Activated CD4-positive, alpha-beta memory T cell treated with anti-CD3 and anti-CD28 coated beads, Interleukin-2, amount 10 ng/mL, durations not matched to agents 7 days and 5 days (primary cell): ENCODE results near the gene TRIM56. TPM values are rescaled to one million over a fixed set of nuclear protein-coding genes. Genes with fewer than 3 reads are reported as not detected.
"Not testable (repeated sequence)": the region's sequence is repeated elsewhere in the genome, so short reads cannot be mapped to it uniquely, and the experiment has no call there.

Experiments used
- CTCF ChIA-PET: fragments of 350-600 bp; sonication (Branson Sonifier 250); formaldehyde crosslinking; loops from one replicate; lab custom pipeline; 2021; ENCODE audit warnings: antibody characterized with exemption, inconsistent platforms; lab: Charles Lee
- POLR2A ChIA-PET: fragments of 350-600 bp; sonication (Branson Sonifier 250); formaldehyde crosslinking; loops from one replicate; lab custom pipeline; 2021; ENCODE audit warnings: antibody characterized with exemption; lab: Charles Lee
- DNase-seq: peaks from one replicate; pipeline ENCODE4 v3.0.0-alpha.2; 2020
- H3K27ac Mint-ChIP-seq: one replicate; pipeline ENCODE4 v1.8.0; 2021; ENCODE audit warnings: mild to moderate bottlenecking, mixed read lengths
- H3K27me3 Mint-ChIP-seq: one replicate; pipeline ENCODE4 v1.8.0; 2021; ENCODE audit warnings: mixed read lengths
- H3K36me3 Mint-ChIP-seq: one replicate; pipeline ENCODE4 v1.8.0; 2021; ENCODE audit warnings: low read depth, mixed read lengths
- H3K4me1 Mint-ChIP-seq: one replicate; pipeline ENCODE4 v1.8.0; 2021; ENCODE audit warnings: mixed read lengths
- H3K4me3 Mint-ChIP-seq: one replicate; pipeline ENCODE4 v1.8.0; 2021; ENCODE audit warnings: mild to moderate bottlenecking, mixed read lengths
- H3K9me3 Mint-ChIP-seq: one replicate; pipeline ENCODE4 v1.8.0; 2021; ENCODE audit warnings: mixed read lengths
- total RNA-seq, 2 experiments: library from RNA; stranded (reverse); gene quantifications; one replicate each; pipeline ENCODE4 v1.2.3, GENCODE V29; 2021

TRIM56 gene
- total RNA-seq, 2 experiments from 2014 or later: 72.6 to 72.7 TPM

DNA sequence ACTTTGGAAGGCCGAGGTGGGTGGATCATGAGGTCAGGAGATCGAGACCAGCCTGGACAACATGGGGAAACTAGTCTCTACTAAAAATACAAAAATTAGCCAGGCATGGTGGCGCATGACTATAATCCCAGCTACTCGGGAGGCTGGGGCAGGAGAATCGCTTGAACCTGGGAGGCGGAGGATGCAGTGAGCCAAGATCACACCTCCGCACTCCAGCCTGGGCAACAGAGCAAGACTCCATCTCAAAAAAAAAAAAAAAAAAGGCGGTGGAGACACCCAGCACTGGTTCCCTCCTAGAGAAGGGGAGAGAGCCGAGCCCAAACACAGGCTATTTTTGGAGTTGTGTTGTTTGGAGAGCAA is 36.3 kb downstream of the TRIM56 start:
- H3K4me3 Mint-ChIP-seq, DNase-seq, H3K36me3 Mint-ChIP-seq, H3K9me3 Mint-ChIP-seq, POLR2A ChIA-PET, CTCF ChIA-PET, H3K27ac Mint-ChIP-seq: not testable (repeated sequence)
- Mint-ChIP-seq H3K4me1 (peaks cover 33% of the 10 kb centered on the region), H3K27me3 (peaks cover 60% of the 10 kb centered on the region)

- CTCF ChIA-PET: interaction anchor here (0.6 to 5.5 kb wide), 7 partner anchors 11 to 221 kb away, joined by 3 to 26 read pairs (median 5); no protein-coding TSS in a partner anchor
- POLR2A ChIA-PET: interaction anchor here (1.2 to 1.4 kb wide), 2 partner anchors 22 to 36 kb away, joined by 3 to 8 read pairs; partner anchors contain the start of gene TRIM56
- no peak for DNase-seq
- Mint-ChIP-seq H3K9me3 (no peaks in the 10 kb centered on the region), H3K4me1 (peaks cover 39% of the 10 kb centered on the region), H3K27me3 (peaks cover 67% of the 10 kb centered on the region), H3K4me3 (peak overlapping the region; percentile 32), H3K27ac (no peak overlapping the region), H3K36me3 (no peaks in the 10 kb centered on the region)
These were observed 37.0 kb downstream of the TRIM56 start for GRCh38 chr7:101121991-101122932.

- Mint-ChIP-seq H3K4me3 (no peak overlapping the region), H3K27ac (no peak overlapping the region), H3K27me3 (peaks cover 74% of the 10 kb centered on the region), H3K9me3 (no peaks in the 10 kb centered on the region), H3K4me1 (peaks cover 48% of the 10 kb centered on the region), H3K36me3 (no peaks in the 10 kb centered on the region)
- CTCF ChIA-PET: interaction anchor here (0.6 to 5.5 kb wide), 7 partner anchors 11 to 1146 kb away, joined by 3 to 26 read pairs (median 5); no protein-coding TSS in a partner anchor
- POLR2A ChIA-PET: interaction anchor here (1.2 to 1.4 kb wide), 2 partner anchors 21 to 37 kb away, joined by 3 to 8 read pairs; partner anchors contain the start of gene TRIM56
- no peak for DNase-seq
These were observed 37.8 kb downstream of the TRIM56 start for GRCh38 chr7:101122933-101123702.

DNA sequence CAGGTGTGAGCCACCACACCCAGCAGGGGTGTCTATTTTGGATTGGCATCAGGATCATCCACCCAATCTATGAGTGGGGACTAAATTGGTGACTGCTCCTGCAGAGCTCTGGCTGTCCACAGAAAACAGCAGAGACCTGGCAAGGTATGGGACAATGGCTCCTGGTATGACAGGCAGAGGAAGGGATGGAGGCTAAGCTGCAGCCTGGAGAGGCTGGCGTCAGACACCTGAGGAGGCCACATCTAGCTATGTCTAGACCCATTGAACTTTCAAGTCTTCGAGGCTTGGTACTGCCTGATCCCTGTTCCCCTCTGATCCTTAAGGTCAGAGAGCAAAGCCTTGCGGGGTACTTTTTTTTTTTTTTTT is 38.4 kb downstream of the TRIM56 start:
- DNase-seq: no peak
- CTCF ChIA-PET: interaction anchor here (0.7 to 5.5 kb wide), 4 partner anchors 11 to 44 kb away, joined by 3 to 26 read pairs (median 14); no protein-coding TSS in a partner anchor
- Mint-ChIP-seq H3K27ac (no peak overlapping the region), H3K36me3 (no peaks in the 10 kb centered on the region), H3K9me3 (no peaks in the 10 kb centered on the region), H3K27me3 (peaks cover 78% of the 10 kb centered on the region), H3K4me3 (no peak overlapping the region), H3K4me1 (peaks cover 51% of the 10 kb centered on the region)
- POLR2A ChIA-PET: no interaction called here

- Mint-ChIP-seq H3K4me3 (no peak overlapping the region), H3K27ac (peak overlapping the region; percentile 10), H3K27me3 (peaks cover 74% of the 10 kb centered on the region), H3K4me1 (peaks cover 51% of the 10 kb centered on the region), H3K36me3 (no peaks in the 10 kb centered on the region), H3K9me3 (no peaks in the 10 kb centered on the region)
- DNase-seq: no peak
- ChIA-PET POLR2A (interaction anchor here (1.0 kb wide), 1 partner anchor 30 kb away, joined by 3 read pairs; no protein-coding TSS in a partner anchor), CTCF (interaction anchor here (1.2 to 5.5 kb wide), 3 partner anchors 14 to 28 kb away, joined by 3 to 26 read pairs (median 23); no protein-coding TSS in a partner anchor)
These were observed 39.2 kb downstream of the TRIM56 start for GRCh38 chr7:101124376-101125056.

GRCh38 chr7:101125989-101126650 is 40.8 kb downstream of the TRIM56 start:
- H3K9me3 Mint-ChIP-seq: no peaks in the 10 kb centered on the region
- H3K36me3 Mint-ChIP-seq: no peaks in the 10 kb centered on the region
- H3K4me3 Mint-ChIP-seq: peak overlapping the region; percentile 59
- ChIA-PET CTCF (interaction anchor here (1.0 to 5.5 kb wide), 4 partner anchors 12 to 421 kb away, joined by 3 to 26 read pairs (median 10); partner anchors contain the start of gene PLOD3), POLR2A (interaction anchor here (1.0 to 1.4 kb wide), 4 partner anchors 10 to 691 kb away, joined by 3 to 6 read pairs (median 3); partner anchors contain the start of genes PLOD3 and TRIM56)
- H3K27me3 Mint-ChIP-seq: peaks cover 64% of the 10 kb centered on the region
- DNase-seq: peak; percentile 35
- peaks cover 51% of the 10 kb centered on the region for H3K4me1 Mint-ChIP-seq
- H3K27ac Mint-ChIP-seq: no peak overlapping the region

DNA sequence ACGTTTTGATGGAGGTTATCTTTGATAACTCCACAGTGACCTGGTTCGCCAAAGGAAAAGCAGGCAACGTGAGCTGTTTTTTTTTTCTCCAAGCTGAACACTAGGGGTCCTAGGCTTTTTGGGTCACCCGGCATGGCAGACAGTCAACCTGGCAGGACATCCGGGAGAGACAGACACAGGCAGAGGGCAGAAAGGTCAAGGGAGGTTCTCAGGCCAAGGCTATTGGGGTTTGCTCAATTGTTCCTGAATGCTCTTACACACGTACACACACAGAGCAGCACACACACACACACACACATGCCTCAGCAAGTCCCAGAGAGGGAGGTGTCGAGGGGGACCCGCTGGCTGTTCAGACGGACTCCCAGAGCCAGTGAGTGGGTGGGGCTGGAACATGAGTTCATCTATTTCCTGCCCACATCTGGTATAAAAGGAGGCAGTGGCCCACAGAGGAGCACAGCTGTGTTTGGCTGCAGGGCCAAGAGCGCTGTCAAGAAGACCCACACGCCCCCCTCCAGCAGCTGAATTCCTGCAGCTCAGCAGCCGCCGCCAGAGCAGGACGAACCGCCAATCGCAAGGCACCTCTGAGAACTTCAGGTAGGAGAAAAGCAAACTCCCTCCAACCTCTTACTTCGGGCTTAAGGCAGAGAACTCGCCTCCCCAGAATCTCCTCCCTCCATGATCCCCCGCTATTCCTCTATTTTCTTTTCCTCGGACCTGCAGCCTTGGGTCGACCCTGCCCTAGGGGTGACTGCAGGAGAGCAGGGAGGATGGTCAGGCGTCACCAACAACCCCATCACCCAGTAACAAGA is 41.6 kb downstream of the TRIM56 start, which contains the start of gene SERPINE1:
SERPINE1 (plus strand) TSS at position 454 of the 809 bp plus-strand sequence. CDS start 1,290 bp downstream, outside the sequence.
- Mint-ChIP-seq H3K27me3 (peaks cover 61% of the 10 kb centered on the region), H3K36me3 (no peaks in the 10 kb centered on the region), H3K4me1 (peaks cover 50% of the 10 kb centered on the region), H3K4me3 (peak within 1 kb of the TSS; percentile 59), H3K9me3 (no peaks in the 10 kb centered on the region), H3K27ac (peak within 1 kb of the TSS; percentile 55)
- peak; percentile 76 for DNase-seq
- POLR2A ChIA-PET: interaction anchor here (1.4 kb wide), 3 partner anchors 9 to 90 kb away, joined by 3 to 6 read pairs (median 3); partner anchors contain the start of genes PLOD3 and TRIM56
- CTCF ChIA-PET: interaction anchor here (1.0 to 5.5 kb wide), 4 partner anchors 11 to 422 kb away, joined by 3 to 26 read pairs (median 10); partner anchors contain the start of gene PLOD3

GRCh38 chr7:101127460-101128039 is 42.3 kb downstream of the TRIM56 start:
- Mint-ChIP-seq H3K36me3 (no peaks in the 10 kb centered on the region), H3K27ac (no peak overlapping the region), H3K4me3 (peak overlapping the region; percentile 59), H3K9me3 (no peaks in the 10 kb centered on the region), H3K4me1 (peaks cover 43% of the 10 kb centered on the region), H3K27me3 (peaks cover 57% of the 10 kb centered on the region)
- POLR2A ChIA-PET: interaction anchor here (1.4 kb wide), 2 partner anchors 8 to 42 kb away, joined by 3 to 6 read pairs; partner anchors contain the start of gene TRIM56
- no peak for DNase-seq
- CTCF ChIA-PET: interaction anchor here (2.9 to 5.5 kb wide), 2 partner anchors 11 to 16 kb away, joined by 15 to 26 read pairs; no protein-coding TSS in a partner anchor

DNA sequence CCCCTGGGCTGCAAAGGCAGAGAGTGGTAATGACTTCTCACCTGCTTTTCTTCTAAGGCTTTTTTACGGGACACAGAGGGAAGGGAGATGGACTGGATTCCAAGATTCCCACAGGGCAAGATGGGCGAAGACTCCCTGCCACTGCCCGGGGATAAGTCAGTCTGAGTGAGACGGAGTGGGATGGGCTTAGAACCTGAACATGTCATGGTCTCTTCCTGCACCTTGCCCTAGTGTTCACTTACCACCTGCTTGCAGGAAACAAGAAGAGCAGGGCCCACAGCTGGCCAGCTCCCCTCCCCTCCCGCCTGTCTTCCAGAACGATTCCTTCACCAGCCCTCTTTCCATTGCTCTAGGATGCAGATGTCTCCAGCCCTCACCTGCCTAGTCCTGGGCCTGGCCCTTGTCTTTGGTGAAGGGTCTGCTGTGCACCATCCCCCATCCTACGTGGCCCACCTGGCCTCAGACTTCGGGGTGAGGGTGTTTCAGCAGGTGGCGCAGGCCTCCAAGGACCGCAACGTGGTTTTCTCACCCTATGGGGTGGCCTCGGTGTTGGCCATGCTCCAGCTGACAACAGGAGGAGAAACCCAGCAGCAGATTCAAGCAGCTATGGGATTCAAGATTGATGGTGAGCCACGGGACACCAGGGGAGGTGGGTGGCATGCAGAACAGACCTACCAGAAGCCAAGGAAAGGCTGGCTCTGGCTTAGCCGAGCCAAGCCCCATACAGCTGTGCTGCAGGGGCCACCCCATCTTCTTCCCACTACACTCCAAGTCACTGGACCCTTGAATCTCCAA is 43.0 kb downstream of the TRIM56 start:
- Mint-ChIP-seq H3K27ac (no peak overlapping the region), H3K9me3 (no peaks in the 10 kb centered on the region), H3K27me3 (peaks cover 54% of the 10 kb centered on the region), H3K36me3 (no peaks in the 10 kb centered on the region), H3K4me1 (peaks cover 42% of the 10 kb centered on the region), H3K4me3 (no peak overlapping the region)
- ChIA-PET CTCF (interaction anchor here (2.9 kb wide), 1 partner anchor 15 kb away, joined by 15 read pairs; no protein-coding TSS in a partner anchor), POLR2A (no interaction called here)
- no peak for DNase-seq

- H3K27me3 Mint-ChIP-seq: peaks cover 58% of the 10 kb centered on the region
These were observed 44.4 kb downstream of the TRIM56 start for GRCh38 chr7:101129603-101130117.

More at GRCh38 chr7:101129603-101130117, 44.4 kb downstream of the TRIM56 start:
- Mint-ChIP-seq H3K36me3 (no peaks in the 10 kb centered on the region), H3K27ac (no peak overlapping the region), H3K4me1 (peaks cover 40% of the 10 kb centered on the region), H3K9me3 (no peaks in the 10 kb centered on the region), H3K4me3 (no peak overlapping the region)
- DNase-seq: no peak
- ChIA-PET POLR2A (no interaction called here), CTCF (interaction anchor here (0.7 kb wide), 1 partner anchor 614 kb away, joined by 4 read pairs; no protein-coding TSS in a partner anchor)
